ENCODE measurements around the gene RNGTT.
A peak's percentile ranks its signal among the peaks of the same experiment; 100 is the strongest.
"Not testable (repeated sequence)": the region's sequence is repeated elsewhere in the genome, so short reads cannot be mapped to it uniquely, and the experiment has no call there.

The RNGTT gene

GRCh38 chr6:88952065-88952704 is 11.2 kb downstream of the RNGTT start:
- no peak overlapping the region for H3K4me3 ChIP-seq (ENCODE audit: low read length)
- DNase-seq (ENCODE audit: low read depth): no peak
- TF ChIP-seq, protein P1, sequence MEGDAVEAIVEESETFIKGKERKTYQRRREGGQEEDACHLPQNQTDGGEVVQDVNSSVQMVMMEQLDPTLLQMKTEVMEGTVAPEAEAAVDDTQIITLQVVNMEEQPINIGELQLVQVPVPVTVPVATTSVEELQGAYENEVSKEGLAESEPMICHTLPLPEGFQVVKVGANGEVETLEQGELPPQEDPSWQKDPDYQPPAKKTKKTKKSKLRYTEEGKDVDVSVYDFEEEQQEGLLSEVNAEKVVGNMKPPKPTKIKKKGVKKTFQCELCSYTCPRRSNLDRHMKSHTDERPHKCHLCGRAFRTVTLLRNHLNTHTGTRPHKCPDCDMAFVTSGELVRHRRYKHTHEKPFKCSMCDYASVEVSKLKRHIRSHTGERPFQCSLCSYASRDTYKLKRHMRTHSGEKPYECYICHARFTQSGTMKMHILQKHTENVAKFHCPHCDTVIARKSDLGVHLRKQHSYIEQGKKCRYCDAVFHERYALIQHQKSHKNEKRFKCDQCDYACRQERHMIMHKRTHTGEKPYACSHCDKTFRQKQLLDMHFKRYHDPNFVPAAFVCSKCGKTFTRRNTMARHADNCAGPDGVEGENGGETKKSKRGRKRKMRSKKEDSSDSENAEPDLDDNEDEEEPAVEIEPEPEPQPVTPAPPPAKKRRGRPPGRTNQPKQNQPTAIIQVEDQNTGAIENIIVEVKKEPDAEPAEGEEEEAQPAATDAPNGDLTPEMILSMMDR (conservative IDR thresholded peaks at IDR 0.05; ENCODE audit: low read length): no peak

- no peak for DNase-seq (ENCODE audit: low read depth)
- TF ChIP-seq, protein P1 (conservative IDR thresholded peaks at IDR 0.05; ENCODE audit: low read length): no peak
- no peak overlapping the region for H3K4me3 ChIP-seq (ENCODE audit: low read length)
Measured at GRCh38 chr6:88945415-88946008, 17.9 kb downstream of the RNGTT start.

DNA sequence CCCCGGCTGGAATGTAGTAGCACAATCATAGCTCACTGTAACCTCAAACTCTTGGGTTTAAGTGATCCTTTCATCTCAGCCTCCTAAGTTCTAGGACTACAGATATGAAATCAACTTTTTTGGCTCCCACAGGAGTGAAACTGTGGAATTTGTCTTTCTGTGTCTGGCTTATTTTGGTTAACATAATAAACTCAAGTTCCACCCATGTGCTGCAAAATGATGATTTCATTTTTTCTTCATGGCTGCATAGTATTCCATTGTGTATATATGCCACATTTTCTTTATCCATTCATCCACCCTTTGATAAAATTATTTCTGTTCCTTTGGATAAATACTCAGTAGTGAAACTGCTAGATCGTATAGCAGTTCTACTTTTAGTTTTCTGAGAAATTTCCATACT is 29.9 kb downstream of the RNGTT start:
- TF ChIP-seq, protein P1 (conservative IDR thresholded peaks at IDR 0.05; ENCODE audit: low read length): no peak
- DNase-seq (ENCODE audit: low read depth): no peak
- no peak overlapping the region for H3K4me3 ChIP-seq (ENCODE audit: low read length)

- DNase-seq (ENCODE audit: low read depth): not testable (repeated sequence)
Measured at GRCh38 chr6:88932019-88932418, 31.4 kb downstream of the RNGTT start.

GRCh38 chr6:88922775-88923548 is 40.5 kb downstream of the RNGTT start:
- H3K4me3 ChIP-seq (ENCODE audit: low read length): no peak overlapping the region
- DNase-seq (ENCODE audit: low read depth): peak; percentile 34
- TF ChIP-seq, protein P1 (conservative IDR thresholded peaks at IDR 0.05; ENCODE audit: low read length): no peak

More at GRCh38 chr6:88932019-88932418, 31.4 kb downstream of the RNGTT start:
- H3K4me3 ChIP-seq (ENCODE audit: low read length): not testable (repeated sequence)

DNA sequence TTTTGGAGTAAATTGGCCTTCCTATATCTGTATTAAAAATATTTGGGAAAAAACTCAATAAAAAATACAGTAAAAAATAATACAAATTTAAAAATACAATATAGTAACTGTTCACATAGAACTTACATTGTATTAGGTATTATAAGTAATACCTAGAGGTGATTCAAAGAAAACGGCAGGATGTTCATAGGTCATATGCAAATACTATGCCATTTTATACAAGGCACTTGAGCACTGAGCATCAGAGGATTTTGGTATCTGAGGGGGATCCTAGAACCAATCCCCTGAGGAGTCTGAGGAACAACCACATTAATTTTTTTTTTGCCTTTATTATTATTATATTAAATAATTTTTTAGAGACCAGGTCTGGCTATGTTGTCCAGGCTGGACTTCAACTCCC is 41.7 kb downstream of the RNGTT start:
- TF ChIP-seq, protein P1 (conservative IDR thresholded peaks at IDR 0.05; ENCODE audit: low read length): no peak
- DNase-seq (ENCODE audit: low read depth): no peak
- no peak overlapping the region for H3K4me3 ChIP-seq (ENCODE audit: low read length)

- TF ChIP-seq, protein P1 (conservative IDR thresholded peaks at IDR 0.05; ENCODE audit: low read length): no peak
- no peak overlapping the region for H3K4me3 ChIP-seq (ENCODE audit: low read length)
- peak; percentile 29 for DNase-seq (ENCODE audit: low read depth)
Measured at GRCh38 chr6:88920774-88921733, 42.4 kb downstream of the RNGTT start.
